Fibroblast of lung (primary cell): ENCODE results near the gene CLDN9. TPM values are rescaled to one million over a fixed set of nuclear protein-coding genes. Genes with fewer than 3 reads are reported as not detected.

Experiments used
- DNase-seq, 2 donors: peaks; one replicate each; pipeline versions ENCODE4 v3.0.0 to v3.0.0-alpha.2; 2010; ENCODE audit warnings: low read depth in 2 of 2
- H2AFZ ChIP-seq: 2 replicates; pipeline ENCODE4 v1.5.1; 2012; ENCODE audit warnings: low read length, control low read depth, inconsistent platforms
- H3K27ac ChIP-seq: 2 replicates; pipeline ENCODE4 v1.5.1; 2011; ENCODE audit warnings: low read length, control low read depth; ENCODE audit not compliant: insufficient read depth
- H3K27me3 ChIP-seq: 2 replicates; pipeline ENCODE4 v1.5.1; 2011; ENCODE audit warnings: mild to moderate bottlenecking, low read length; ENCODE audit not compliant: control insufficient read depth, insufficient read depth
- H3K36me3 ChIP-seq: 2 replicates; pipeline ENCODE4 v1.5.1; 2011; ENCODE audit warnings: low read length; ENCODE audit not compliant: control insufficient read depth, insufficient read depth
- H3K4me1 ChIP-seq: 2 replicates; pipeline ENCODE4 v1.5.1; 2011; ENCODE audit warnings: low read length; ENCODE audit not compliant: control insufficient read depth, insufficient read depth; ENCODE audit errors: extremely low read depth
- H3K4me2 ChIP-seq: 2 replicates; pipeline ENCODE4 v1.5.1; 2011; ENCODE audit warnings: low read length, control low read depth; ENCODE audit not compliant: insufficient read depth; ENCODE audit errors: extremely low read depth
- H3K4me3 ChIP-seq, 4 experiments: fragments of 200-600 bp in 1 of 4; sonication (generic) in 1 of 4; replicated peaks in 1 of 4; 2 replicates each; pipeline ENCODE4 v1.5.1; 2011 to 2016; ENCODE audit warnings: low read length in 4 of 4, low read depth in 3 of 4, mild to moderate bottlenecking in 3 of 4, control low read depth in 2 of 4, inconsistent platforms in 1 of 4, mixed read lengths in 1 of 4; ENCODE audit not compliant: insufficient read depth in 1 of 4; ENCODE audit errors: control extremely low read depth in 1 of 4
- H3K79me2 ChIP-seq: 2 replicates; pipeline ENCODE4 v1.5.1; 2012; ENCODE audit warnings: mild to moderate bottlenecking, low read length, inconsistent platforms; ENCODE audit not compliant: control insufficient read depth, insufficient read depth
- H3K9ac ChIP-seq: 2 replicates; pipeline ENCODE4 v1.5.1; 2011; ENCODE audit warnings: mild to moderate bottlenecking, low read length, control low read depth; ENCODE audit not compliant: insufficient read depth
- H3K9me3 ChIP-seq: 2 replicates; pipeline ENCODE4 v1.5.1; 2012; ENCODE audit warnings: low read depth, low read length; ENCODE audit not compliant: control insufficient read depth, insufficient read depth
- H4K20me1 ChIP-seq: 2 replicates; pipeline ENCODE4 v1.5.1; 2011; ENCODE audit warnings: low read length; ENCODE audit not compliant: control insufficient read depth, insufficient read depth; ENCODE audit errors: extremely low read depth
- CTCF ChIP-seq, 2 donors: IDR thresholded peaks in 1 of 2; conservative IDR thresholded peaks in 1 of 2; 1 replicate in 1 of 2; 2 replicates in 1 of 2; pipeline ENCODE4 v1.5.1; 2011 to 2012; ENCODE audit warnings: low read length in 2 of 2, control low read depth in 1 of 2, inconsistent platforms in 1 of 2, low read depth in 1 of 2, mild to moderate bottlenecking in 1 of 2
- EZH2 ChIP-seq: IDR thresholded peaks from 2 replicates; pipeline ENCODE4 v1.5.1; 2012; ENCODE audit warnings: low read length, control low read depth, mild to moderate bottlenecking; ENCODE audit errors: missing control alignments
- polyA plus RNA-seq, 2 donors: library from polyadenylated mRNA; depleted of rRNA in 1 of 2; stranded (reverse) in 1 of 2; unstranded in 1 of 2; fragments of >200 nt; gene quantifications; 2 replicates each; pipeline ENCODE4 v1.2.1, GENCODE V29; 2011 to 2012; ENCODE audit warnings: missing spikeins in 1 of 2
- total RNA-seq: library from RNA; depleted of rRNA; stranded (reverse); fragments of >200 nt; gene quantifications from 2 replicates; pipeline ENCODE4 v1.2.1, GENCODE V29; 2014

Gene CLDN9
- total and polyA plus RNA-seq, 2 donors (not counting 1 experiment from before 2014, with no cell fraction given), result not detected

- no peak for DNase-seq
- no peak overlapping the region for H3K27ac ChIP-seq
- no peak overlapping the region for H3K4me3 ChIP-seq
- no peak for TF ChIP-seq EZH2
- TF ChIP-seq CTCF (conservative IDR thresholded peaks at IDR 0.05 in 1 of 2, IDR thresholded peaks at IDR 0.05 in 1 of 2; ENCODE audit: low read depth in 1 of 2, low read length in 2 of 2), result no peak
- H3K9ac ChIP-seq, result no peak overlapping the region
- no peaks in the 10 kb centered on the region for H3K4me1 ChIP-seq
- no peaks in the 10 kb centered on the region for H3K79me2 ChIP-seq
- H3K9me3 ChIP-seq, result no peaks in the 10 kb centered on the region
- no peak overlapping the region for H2AFZ ChIP-seq
- H3K27me3 ChIP-seq, result peaks cover 40% of the 10 kb centered on the region
- H4K20me1 ChIP-seq, result no peaks in the 10 kb centered on the region
- no peaks in the 10 kb centered on the region for H3K36me3 ChIP-seq
- H3K4me2 ChIP-seq, result no peak overlapping the region
Measured at GRCh38 chr16:3042376-3042775, 29.7 kb downstream of the CLDN9 start.

GRCh38 chr16:3044708-3045107, 32.0 kb downstream of the CLDN9 start:
- TF ChIP-seq EZH2, result no peak
- TF ChIP-seq CTCF (conservative IDR thresholded peaks at IDR 0.05 in 1 of 2, IDR thresholded peaks at IDR 0.05 in 1 of 2; ENCODE audit: low read depth in 1 of 2, low read length in 2 of 2), result no peak

GRCh38 chr16:3045758-3046640, 33.3 kb downstream of the CLDN9 start, which contains the start of gene MMP25:
Gene MMP25 (plus strand): TSS chr16:3046561. CDS start chr16:3046918, 357 bp downstream.
- H3K36me3 ChIP-seq, result no peaks in the 10 kb centered on the region
- H4K20me1 ChIP-seq, result no peaks in the 10 kb centered on the region
- peak within 1 kb of the TSS; percentile 85 for H3K4me2 ChIP-seq
- H3K4me3 ChIP-seq, result peak within 1 kb of the TSS; percentile 37 to 47 (median 40)
- no peak within 1 kb of the TSS for H3K9ac ChIP-seq
- no peaks in the 10 kb centered on the region for H3K9me3 ChIP-seq
- peaks cover 43% of the 10 kb centered on the region for H3K27me3 ChIP-seq
- no peak for DNase-seq
- no peaks in the 10 kb centered on the region for H3K79me2 ChIP-seq
- H3K4me1 ChIP-seq, result no peaks in the 10 kb centered on the region
- TF ChIP-seq EZH2, result peak; percentile 92
- TF ChIP-seq CTCF (conservative IDR thresholded peaks at IDR 0.05 in 1 of 2, IDR thresholded peaks at IDR 0.05 in 1 of 2; ENCODE audit: low read depth in 1 of 2, low read length in 2 of 2), result no peak
- peak within 1 kb of the TSS; percentile 60 for H2AFZ ChIP-seq
- no peak within 1 kb of the TSS for H3K27ac ChIP-seq

More at GRCh38 chr16:3044708-3045107, 32.0 kb downstream of the CLDN9 start:
- no peak for DNase-seq
- Histone ChIP-seq H3K9ac (no peak overlapping the region), H3K36me3 (no peaks in the 10 kb centered on the region), H3K4me2 (no peak overlapping the region), H3K27me3 (peaks cover 38% of the 10 kb centered on the region), H3K4me3 (no peak overlapping the region), H3K27ac (no peak overlapping the region), H4K20me1 (no peaks in the 10 kb centered on the region), H3K9me3 (no peaks in the 10 kb centered on the region), H3K79me2 (no peaks in the 10 kb centered on the region), H2AFZ (no peak overlapping the region), H3K4me1 (no peaks in the 10 kb centered on the region)
